ENCODE measurements around the gene OR4C12. TPM values are rescaled to one million over a fixed set of nuclear protein-coding genes. Genes with fewer than 3 reads are reported as not detected.
"Not testable (repeated sequence)": the region's sequence is repeated elsewhere in the genome, so short reads cannot be mapped to it uniquely, and the experiment has no call there.

The OR4C12 gene
- total RNA-seq (2022): not detected in 2 replicates
- not detected for Bru-seq, nascent RNA
- not detected for BruChase-seq, experiment 1, labeled RNA remaining after a 6-hour chase
- not detected for BruChase-seq, experiment 2, labeled RNA remaining after a 2-hour chase
- long read RNA-seq: 0 reads

GRCh38 chr11:49982435-49982834, at the start of gene OR4C12:
TSS of gene OR4C12 (minus strand) at chr11:49982535. CDS start at chr11:49982501, 34 bp downstream.
- H3K9me3 Mint-ChIP-seq (ENCODE audit: unreplicated experiment); BruUV-seq (replicated peaks); DNase-seq (ENCODE audit: unreplicated experiment); H3K4me1 Mint-ChIP-seq (ENCODE audit: insufficient read depth, unreplicated experiment); CTCF ChIA-PET; H3K36me3 Mint-ChIP-seq (ENCODE audit: insufficient read depth, unreplicated experiment); H3K27ac Mint-ChIP-seq (ENCODE audit: low read depth, unreplicated experiment); H3K4me3 Mint-ChIP-seq (ENCODE audit: unreplicated experiment); intact Hi-C loops (cut with micrococcal nuclease); H3K27me3 Mint-ChIP-seq (ENCODE audit: insufficient read depth, unreplicated experiment); POLR2A ChIA-PET: not testable (repeated sequence)

- ChIA-PET POLR2A (no interaction called here), CTCF (no interaction called here)
- H3K4me3 Mint-ChIP-seq (ENCODE audit: unreplicated experiment): no peak overlapping the region
- no TSS peak for BruUV-seq (replicated peaks)
- peaks cover 7% of the 10 kb centered on the region for H3K9me3 Mint-ChIP-seq (ENCODE audit: unreplicated experiment)
- no peaks in the 10 kb centered on the region for H3K4me1 Mint-ChIP-seq (ENCODE audit: insufficient read depth, unreplicated experiment)
- DNase-seq (ENCODE audit: unreplicated experiment): no peak
- H3K27ac Mint-ChIP-seq (ENCODE audit: low read depth, unreplicated experiment): no peak overlapping the region
- H3K36me3 Mint-ChIP-seq (ENCODE audit: insufficient read depth, unreplicated experiment): no peaks in the 10 kb centered on the region
- TF ChIP-seq CTCF (IDR thresholded peaks at IDR 0.05; ENCODE audit: unreplicated experiment): no peak
- intact Hi-C loops (cut with micrococcal nuclease): no loop called here
- H3K27me3 Mint-ChIP-seq (ENCODE audit: insufficient read depth, unreplicated experiment): no peaks in the 10 kb centered on the region
Measured at GRCh38 chr11:50030193-50030592, 47.9 kb upstream of the OR4C12 start.

GRCh38 chr11:49995565-49995964, 13.2 kb upstream of the OR4C12 start:
- H3K27me3 Mint-ChIP-seq (ENCODE audit: insufficient read depth, unreplicated experiment): no peaks in the 10 kb centered on the region
- peak; percentile 84 for DNase-seq (ENCODE audit: unreplicated experiment)
- intact Hi-C loops (cut with micrococcal nuclease): loop anchor here (2.0 to 5.0 kb wide), 2 partner anchors 469 to 1823 kb away; no protein-coding TSS in a partner anchor
- POLR2A ChIA-PET: interaction anchor here (1.5 kb wide), 1 partner anchor 10 kb away, joined by 4 read pairs; no protein-coding TSS in a partner anchor
- H3K4me3 Mint-ChIP-seq (ENCODE audit: unreplicated experiment): peak overlapping the region; percentile 45
- H3K36me3 Mint-ChIP-seq (ENCODE audit: insufficient read depth, unreplicated experiment): no peaks in the 10 kb centered on the region
- H3K27ac Mint-ChIP-seq (ENCODE audit: low read depth, unreplicated experiment): no peak overlapping the region
- peak; percentile 61 for TF ChIP-seq CTCF (IDR thresholded peaks at IDR 0.05; ENCODE audit: unreplicated experiment)
- CTCF ChIA-PET: interaction anchor here (0.6 to 1.5 kb wide), 22 partner anchors 10 to 1823 kb away, joined by 3 to 7 read pairs (median 3); no protein-coding TSS in a partner anchor
- BruUV-seq (replicated peaks): no TSS peak
- H3K9me3 Mint-ChIP-seq (ENCODE audit: unreplicated experiment): no peaks in the 10 kb centered on the region
- no peaks in the 10 kb centered on the region for H3K4me1 Mint-ChIP-seq (ENCODE audit: insufficient read depth, unreplicated experiment)

GRCh38 chr11:49973439-49973838, 8.9 kb downstream of the OR4C12 start:
- H3K27ac Mint-ChIP-seq (ENCODE audit: low read depth, unreplicated experiment); DNase-seq (ENCODE audit: unreplicated experiment); H3K36me3 Mint-ChIP-seq (ENCODE audit: insufficient read depth, unreplicated experiment); H3K9me3 Mint-ChIP-seq (ENCODE audit: unreplicated experiment); BruUV-seq (replicated peaks); H3K4me3 Mint-ChIP-seq (ENCODE audit: unreplicated experiment); CTCF ChIA-PET; H3K4me1 Mint-ChIP-seq (ENCODE audit: insufficient read depth, unreplicated experiment); intact Hi-C loops (cut with micrococcal nuclease); H3K27me3 Mint-ChIP-seq (ENCODE audit: insufficient read depth, unreplicated experiment); POLR2A ChIA-PET: not testable (repeated sequence)

GRCh38 chr11:49952091-49952490, 30.2 kb downstream of the OR4C12 start, which contains the start of gene OR4C13:
TSS of gene OR4C13 (plus strand) at chr11:49952391. CDS start at chr11:49952423, 32 bp downstream.
- DNase-seq (ENCODE audit: unreplicated experiment): no peak
- intact Hi-C loops (cut with micrococcal nuclease): no loop called here
- BruUV-seq (replicated peaks): no TSS peak
- no peak for TF ChIP-seq CTCF (IDR thresholded peaks at IDR 0.05; ENCODE audit: unreplicated experiment)
- CTCF ChIA-PET: no interaction called here
- Mint-ChIP-seq H3K27ac (ENCODE audit: low read depth, unreplicated experiment) (no peak within 1 kb of the TSS), H3K36me3 (ENCODE audit: insufficient read depth, unreplicated experiment) (no peaks in the 10 kb centered on the region), H3K4me1 (ENCODE audit: insufficient read depth, unreplicated experiment) (no peaks in the 10 kb centered on the region), H3K4me3 (ENCODE audit: unreplicated experiment) (no peak within 1 kb of the TSS), H3K9me3 (ENCODE audit: unreplicated experiment) (peaks cover 6% of the 10 kb centered on the region), H3K27me3 (ENCODE audit: insufficient read depth, unreplicated experiment) (no peaks in the 10 kb centered on the region)
- POLR2A ChIA-PET: no interaction called here

- H3K27ac Mint-ChIP-seq (ENCODE audit: low read depth, unreplicated experiment); POLR2A ChIA-PET; H3K4me1 Mint-ChIP-seq (ENCODE audit: insufficient read depth, unreplicated experiment); H3K27me3 Mint-ChIP-seq (ENCODE audit: insufficient read depth, unreplicated experiment); H3K4me3 Mint-ChIP-seq (ENCODE audit: unreplicated experiment); BruUV-seq (replicated peaks); CTCF ChIA-PET; DNase-seq (ENCODE audit: unreplicated experiment); H3K36me3 Mint-ChIP-seq (ENCODE audit: insufficient read depth, unreplicated experiment); intact Hi-C loops (cut with micrococcal nuclease): not testable (repeated sequence)
- peaks cover 13% of the 10 kb centered on the region for H3K9me3 Mint-ChIP-seq (ENCODE audit: unreplicated experiment)
Measured at GRCh38 chr11:49948701-49949100, 33.6 kb downstream of the OR4C12 start.
